Mesothelial cell of epicardium (in vitro differentiated cells): ENCODE results near the gene KLHL2. TPM values are rescaled to one million over a fixed set of nuclear protein-coding genes. Genes with fewer than 3 reads are reported as not detected.
"Not testable (repeated sequence)": the region's sequence is repeated elsewhere in the genome, so short reads cannot be mapped to it uniquely, and the experiment has no call there.

Experiments used
- DNase-seq, 2 experiments: peaks; one replicate each; pipeline ENCODE4 v3.0.0; 2021; ENCODE audit warnings: low spot score in 2 of 2; ENCODE audit not compliant: unreplicated experiment in 2 of 2
- H3K27ac Mint-ChIP-seq: 2 replicates; pipeline ENCODE4 v1.8.0; 2021; ENCODE audit warnings: mixed read lengths
- H3K27me3 Mint-ChIP-seq: 2 replicates; pipeline ENCODE4 v1.8.0; 2021; ENCODE audit warnings: low read depth, mixed read lengths
- H3K36me3 Mint-ChIP-seq: 2 replicates; pipeline ENCODE4 v1.8.0; 2021; ENCODE audit warnings: mixed read lengths
- H3K4me1 Mint-ChIP-seq: 2 replicates; pipeline ENCODE4 v1.8.0; 2021; ENCODE audit warnings: mixed read lengths
- H3K4me3 Mint-ChIP-seq: 2 replicates; pipeline ENCODE4 v1.8.0; 2021; ENCODE audit warnings: mild to moderate bottlenecking, moderate library complexity, mixed read lengths
- H3K9me3 Mint-ChIP-seq: 2 replicates; pipeline ENCODE4 v1.8.0; 2021; ENCODE audit warnings: mixed read lengths
- CTCF ChIP-seq: fragments of 200-600 bp; sonication (generic); IDR thresholded peaks from one replicate; pipeline ENCODE4 v1.5.0; 2021; ENCODE audit warnings: antibody characterized with exemption; ENCODE audit not compliant: unreplicated experiment
- total RNA-seq: library from RNA; stranded (reverse); gene quantifications from 3 replicates; pipeline ENCODE4 v1.2.1, GENCODE V29; 2021

The KLHL2 gene
- total RNA-seq, 1 donor from 2014 or later, result 9.9 TPM

GRCh38 chr4:165248102-165248501, 40.7 kb downstream of the KLHL2 start:
- H3K9me3 Mint-ChIP-seq, result no peaks in the 10 kb centered on the region
- no peaks in the 10 kb centered on the region for H3K4me1 Mint-ChIP-seq
- H3K27me3 Mint-ChIP-seq, result no peaks in the 10 kb centered on the region
- H3K4me3 Mint-ChIP-seq, result no peak overlapping the region
- no peak for TF ChIP-seq CTCF
- no peak overlapping the region for H3K27ac Mint-ChIP-seq
- DNase-seq, result no peak
- peaks cover 2% of the 10 kb centered on the region for H3K36me3 Mint-ChIP-seq

- not testable (repeated sequence) for H3K9me3 Mint-ChIP-seq, H3K4me1 Mint-ChIP-seq, H3K36me3 Mint-ChIP-seq, H3K27me3 Mint-ChIP-seq, H3K27ac Mint-ChIP-seq, H3K4me3 Mint-ChIP-seq, DNase-seq
These were observed 41.5 kb downstream of the KLHL2 start for GRCh38 chr4:165248904-165249303.

GRCh38 chr4:165254771-165255170, 47.4 kb downstream of the KLHL2 start:
- not testable (repeated sequence) for H3K4me1 Mint-ChIP-seq, H3K9me3 Mint-ChIP-seq, H3K27me3 Mint-ChIP-seq, H3K4me3 Mint-ChIP-seq, H3K27ac Mint-ChIP-seq, H3K36me3 Mint-ChIP-seq, DNase-seq

GRCh38 chr4:165255439-165255838, 48.1 kb downstream of the KLHL2 start:
- not testable (repeated sequence) for H3K36me3 Mint-ChIP-seq, H3K27ac Mint-ChIP-seq, H3K4me1 Mint-ChIP-seq, H3K9me3 Mint-ChIP-seq, H3K4me3 Mint-ChIP-seq, H3K27me3 Mint-ChIP-seq, DNase-seq

GRCh38 chr4:165256074-165256659, 48.8 kb downstream of the KLHL2 start:
- H3K27me3 Mint-ChIP-seq, H3K9me3 Mint-ChIP-seq, H3K27ac Mint-ChIP-seq, H3K4me1 Mint-ChIP-seq, H3K4me3 Mint-ChIP-seq, DNase-seq, H3K36me3 Mint-ChIP-seq: not testable (repeated sequence)

GRCh38 chr4:165259776-165260175, 52.4 kb downstream of the KLHL2 start:
- not testable (repeated sequence) for H3K4me3 Mint-ChIP-seq, DNase-seq, H3K36me3 Mint-ChIP-seq, H3K9me3 Mint-ChIP-seq, H3K27me3 Mint-ChIP-seq, H3K27ac Mint-ChIP-seq, H3K4me1 Mint-ChIP-seq

GRCh38 chr4:165262306-165262705, 54.9 kb downstream of the KLHL2 start:
- H3K27me3 Mint-ChIP-seq, H3K9me3 Mint-ChIP-seq, H3K36me3 Mint-ChIP-seq, H3K4me3 Mint-ChIP-seq, DNase-seq, H3K27ac Mint-ChIP-seq, H3K4me1 Mint-ChIP-seq: not testable (repeated sequence)

- not testable (repeated sequence) for H3K4me3 Mint-ChIP-seq, H3K4me1 Mint-ChIP-seq, H3K27me3 Mint-ChIP-seq, H3K27ac Mint-ChIP-seq, H3K9me3 Mint-ChIP-seq, DNase-seq
- peaks cover 13% of the 10 kb centered on the region for H3K36me3 Mint-ChIP-seq
These were observed 56.1 kb downstream of the KLHL2 start for GRCh38 chr4:165263466-165263865.

- not testable (repeated sequence) for H3K27me3 Mint-ChIP-seq, H3K4me3 Mint-ChIP-seq, H3K4me1 Mint-ChIP-seq, DNase-seq, H3K27ac Mint-ChIP-seq
- Mint-ChIP-seq H3K36me3 (peaks cover 30% of the 10 kb centered on the region), H3K9me3 (peaks cover 20% of the 10 kb centered on the region)
These were observed 62.6 kb downstream of the KLHL2 start for GRCh38 chr4:165269931-165270330.

- H3K27me3 Mint-ChIP-seq, H3K27ac Mint-ChIP-seq, H3K4me3 Mint-ChIP-seq, H3K4me1 Mint-ChIP-seq, DNase-seq: not testable (repeated sequence)
- Mint-ChIP-seq H3K9me3 (peaks cover 14% of the 10 kb centered on the region), H3K36me3 (peaks cover 22% of the 10 kb centered on the region)
These were observed 66.1 kb downstream of the KLHL2 start for GRCh38 chr4:165273443-165273842.

- not testable (repeated sequence) for H3K4me1 Mint-ChIP-seq, H3K27ac Mint-ChIP-seq, H3K27me3 Mint-ChIP-seq, H3K4me3 Mint-ChIP-seq, H3K9me3 Mint-ChIP-seq, DNase-seq
- peaks cover 13% of the 10 kb centered on the region for H3K36me3 Mint-ChIP-seq
These were observed 68.0 kb downstream of the KLHL2 start for GRCh38 chr4:165275357-165275756.

- not testable (repeated sequence) for H3K9me3 Mint-ChIP-seq, H3K27ac Mint-ChIP-seq, H3K4me1 Mint-ChIP-seq, H3K4me3 Mint-ChIP-seq, DNase-seq, H3K27me3 Mint-ChIP-seq
- peaks cover 11% of the 10 kb centered on the region for H3K36me3 Mint-ChIP-seq
These were observed 72.2 kb downstream of the KLHL2 start for GRCh38 chr4:165279531-165279930.

GRCh38 chr4:165284697-165285096, 77.3 kb downstream of the KLHL2 start:
- H3K4me1 Mint-ChIP-seq, result peaks cover 14% of the 10 kb centered on the region
- not testable (repeated sequence) for H3K27me3 Mint-ChIP-seq, DNase-seq, H3K27ac Mint-ChIP-seq, H3K4me3 Mint-ChIP-seq, H3K9me3 Mint-ChIP-seq
- peaks cover 15% of the 10 kb centered on the region for H3K36me3 Mint-ChIP-seq
